ENCODE results near the gene DNAJC27.
A peak's percentile ranks its signal among the peaks of the same experiment; 100 is the strongest.

DNAJC27 gene

GRCh38 chr2:24923106-24923505 lies 48.6 kb downstream of the DNAJC27 start:
- no peak for DNase-seq
- TF ChIP-seq CTCF (IDR thresholded peaks at IDR 0.05): no peak
- Mint-ChIP-seq H3K27me3 (ENCODE audit: low read depth, poor library complexity) (peaks cover 17% of the 10 kb centered on the region), H3K4me3 (no peak overlapping the region), H3K27ac (no peak overlapping the region), H3K9me3 (no peaks in the 10 kb centered on the region), H3K36me3 (ENCODE audit: low read depth) (peaks cover 2% of the 10 kb centered on the region), H3K4me1 (peaks cover 23% of the 10 kb centered on the region)

GRCh38 chr2:24922556-24922955 lies 49.2 kb downstream of the DNAJC27 start:
- Mint-ChIP-seq H3K4me3 (no peak overlapping the region), H3K4me1 (peaks cover 29% of the 10 kb centered on the region), H3K27ac (no peak overlapping the region), H3K27me3 (ENCODE audit: low read depth, poor library complexity) (peaks cover 19% of the 10 kb centered on the region), H3K36me3 (ENCODE audit: low read depth) (peaks cover 7% of the 10 kb centered on the region), H3K9me3 (no peaks in the 10 kb centered on the region)
- TF ChIP-seq CTCF (IDR thresholded peaks at IDR 0.05): no peak
- no peak for DNase-seq

- H3K27me3 Mint-ChIP-seq (ENCODE audit: low read depth, poor library complexity): peaks cover 16% of the 10 kb centered on the region
- DNase-seq: no peak
- H3K36me3 Mint-ChIP-seq (ENCODE audit: low read depth): peaks cover 8% of the 10 kb centered on the region
- H3K9me3 Mint-ChIP-seq: no peaks in the 10 kb centered on the region
- peaks cover 25% of the 10 kb centered on the region for H3K4me1 Mint-ChIP-seq
- no peak for TF ChIP-seq CTCF (IDR thresholded peaks at IDR 0.05)
- peak overlapping the region; percentile 84 for H3K4me3 Mint-ChIP-seq
- no peak overlapping the region for H3K27ac Mint-ChIP-seq
Observed at GRCh38 chr2:24920809-24921441, 50.8 kb downstream of the DNAJC27 start.

GRCh38 chr2:24920098-24920808 lies 51.5 kb downstream of the DNAJC27 start, which contains the start of gene ADCY3:
TSS of gene ADCY3 (minus strand) at chr2:24920237. CDS start at chr2:24918987, 1,250 bp downstream.
- Mint-ChIP-seq H3K9me3 (no peaks in the 10 kb centered on the region), H3K27ac (peak within 1 kb of the TSS; percentile 26), H3K4me1 (peaks cover 26% of the 10 kb centered on the region), H3K36me3 (ENCODE audit: low read depth) (peaks cover 8% of the 10 kb centered on the region), H3K4me3 (peak within 1 kb of the TSS; percentile 87), H3K27me3 (ENCODE audit: low read depth, poor library complexity) (peaks cover 16% of the 10 kb centered on the region)
- TF ChIP-seq CTCF (IDR thresholded peaks at IDR 0.05): no peak
- peak; percentile 69 for DNase-seq

- H3K4me1 Mint-ChIP-seq: peaks cover 33% of the 10 kb centered on the region
- no peak for TF ChIP-seq CTCF (IDR thresholded peaks at IDR 0.05)
- H3K27me3 Mint-ChIP-seq (ENCODE audit: low read depth, poor library complexity): peaks cover 16% of the 10 kb centered on the region
- no peaks in the 10 kb centered on the region for H3K9me3 Mint-ChIP-seq
- H3K27ac Mint-ChIP-seq: peak overlapping the region; percentile 26
- no peak for DNase-seq
- peak overlapping the region; percentile 87 for H3K4me3 Mint-ChIP-seq
- H3K36me3 Mint-ChIP-seq (ENCODE audit: low read depth): peaks cover 12% of the 10 kb centered on the region
Observed at GRCh38 chr2:24919506-24920097, 52.2 kb downstream of the DNAJC27 start.

Data from nephron progenitor cell (in vitro differentiated cells).